Measurements from ENCODE around the gene PARP12. TPM values are rescaled to one million over a fixed set of nuclear protein-coding genes. Genes with fewer than 3 reads are reported as not detected.
A peak's percentile ranks its signal among the peaks of the same experiment; 100 is the strongest.

PARP12 gene
- total RNA-seq, 6 experiments from 2014 or later: 15.7 to 33.1 (median 23.3) TPM

- Histone ChIP-seq H3K9me3 (no peaks in the 10 kb centered on the region), H3K27me3 (no peaks in the 10 kb centered on the region), H3K4me3 (no peak overlapping the region), H3K27ac (no peak overlapping the region), H3K4me1 (no peaks in the 10 kb centered on the region), H3K36me3 (peaks cover 0 to 28% (median 9%) of the 10 kb centered on the region in 4 donors)
- ATAC-seq: no peak
- 100% methylated on average over 1 of the region's 1 CpG for WGBS (ENCODE audit: insufficient coverage, low coverage, low lambda C conversion rate, missing lambda C conversion rate)
- DNase-seq: no peak
- intact Hi-C loops (cut with DNase I): no loop called here
- TF ChIP-seq POLR2A (IDR thresholded peaks at IDR 0.05): no peak
- no peak for TF ChIP-seq CTCF (IDR thresholded peaks at IDR 0.05)
Observed at GRCh38 chr7:140031364-140031763, 31.4 kb downstream of the PARP12 start.

DNA sequence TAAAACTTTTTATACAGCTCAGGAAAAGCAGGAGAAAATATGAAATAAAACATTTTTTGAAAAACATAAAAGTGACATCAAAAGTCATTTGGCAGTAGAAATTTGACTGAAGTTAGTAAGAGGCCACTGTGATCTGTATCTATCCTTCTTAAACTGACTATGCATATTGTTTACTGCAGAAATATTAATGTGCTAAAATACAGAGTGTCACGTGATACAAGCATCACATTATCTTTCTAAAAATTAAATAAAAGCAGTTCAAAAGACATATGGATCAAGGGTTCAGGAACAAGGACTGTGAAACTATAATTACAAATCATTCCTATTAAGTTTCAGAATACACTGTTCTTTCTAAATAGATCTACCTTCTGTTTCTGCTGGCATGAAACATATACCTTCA, 33.7 kb downstream of the PARP12 start:
- DNase-seq: no peak
- no peak for TF ChIP-seq POLR2A (IDR thresholded peaks at IDR 0.05)
- no peaks in the 10 kb centered on the region for H3K27me3 ChIP-seq
- no peaks in the 10 kb centered on the region for H3K4me1 ChIP-seq
- no peak for ATAC-seq
- WGBS (ENCODE audit: insufficient coverage, low coverage, low lambda C conversion rate, missing lambda C conversion rate): 85% methylated on average over 1 of the region's 1 CpG
- intact Hi-C loops (cut with DNase I): no loop called here
- H3K27ac ChIP-seq: no peak overlapping the region
- no peak overlapping the region for H3K4me3 ChIP-seq
- H3K36me3 ChIP-seq: peaks cover 0 to 18% (median 11%) of the 10 kb centered on the region in 4 donors
- H3K9me3 ChIP-seq: no peaks in the 10 kb centered on the region

DNA sequence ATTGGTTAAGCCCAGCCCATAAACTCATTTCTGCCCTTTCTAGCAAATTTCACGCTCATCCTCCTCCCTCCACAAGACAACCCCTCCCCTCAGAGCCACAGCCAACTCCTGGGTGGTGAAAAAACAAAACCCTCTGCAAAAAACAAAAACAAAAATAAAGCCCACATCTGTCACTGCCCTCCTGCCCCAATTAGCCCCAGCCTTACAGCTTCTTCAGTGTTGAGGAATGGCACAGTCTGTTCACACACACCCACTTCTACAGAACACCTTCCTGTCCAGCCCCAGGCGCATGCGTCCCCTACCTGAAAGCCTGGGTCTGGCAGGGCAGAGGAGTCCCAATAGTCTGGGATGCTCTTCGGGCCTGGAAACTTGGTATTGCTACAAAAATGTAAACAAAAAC, 34.4 kb downstream of the PARP12 start:
- 100% methylated on average over 4 of the region's 4 CpGs for WGBS (ENCODE audit: insufficient coverage, low coverage, low lambda C conversion rate, missing lambda C conversion rate)
- H3K27me3 ChIP-seq: no peaks in the 10 kb centered on the region
- no peaks in the 10 kb centered on the region for H3K9me3 ChIP-seq
- TF ChIP-seq CTCF (IDR thresholded peaks at IDR 0.05) (no peak), POLR2A (IDR thresholded peaks at IDR 0.05) (no peak)
- H3K36me3 ChIP-seq: peaks cover 0 to 19% (median 6%) of the 10 kb centered on the region in 4 donors
- intact Hi-C loops (cut with DNase I): no loop called here
- ATAC-seq: no peak
- H3K4me3 ChIP-seq: no peak overlapping the region
- no peaks in the 10 kb centered on the region for H3K4me1 ChIP-seq
- DNase-seq: no peak
- no peak overlapping the region for H3K27ac ChIP-seq

GRCh38 chr7:140027858-140028257, 34.9 kb downstream of the PARP12 start:
- whole genome bisulfite sequencing (ENCODE audit: insufficient coverage, low coverage, low lambda C conversion rate, missing lambda C conversion rate): 83% methylated on average over 2 of the region's 9 CpGs
- no peak overlapping the region for H3K27ac ChIP-seq
- peaks cover 0 to 2% (median under 1%) of the 10 kb centered on the region in 4 donors for H3K4me1 ChIP-seq
- peak in 1 of 4 donors; percentile 27 for ATAC-seq
- H3K36me3 ChIP-seq: peaks cover 0 to 16% (median 6%) of the 10 kb centered on the region in 4 donors
- TF ChIP-seq POLR2A (IDR thresholded peaks at IDR 0.05): no peak
- no peak overlapping the region for H3K4me3 ChIP-seq
- DNase-seq: peak in 1 of 3 donors; percentile 22
- no peaks in the 10 kb centered on the region for H3K9me3 ChIP-seq
- intact Hi-C loops (cut with DNase I): no loop called here
- no peaks in the 10 kb centered on the region for H3K27me3 ChIP-seq

DNA sequence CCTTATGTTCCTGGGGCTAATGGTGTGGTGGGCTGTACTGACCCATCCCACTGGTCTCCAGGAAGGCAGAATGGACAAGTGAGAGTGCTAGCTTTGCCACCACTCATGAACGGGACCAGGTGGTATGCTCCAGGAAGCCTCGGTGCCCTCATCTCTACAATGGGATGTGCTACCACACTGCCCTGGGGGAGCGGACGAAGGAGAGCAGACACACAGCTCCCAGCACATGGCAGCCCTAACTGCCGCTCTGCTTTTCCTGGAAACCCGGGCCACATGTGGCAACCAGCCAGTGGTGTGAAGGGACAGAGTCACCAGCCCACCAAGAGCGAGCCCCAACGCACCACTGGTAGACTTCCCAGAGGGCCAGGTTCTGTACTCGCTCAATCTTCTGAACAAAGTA, 35.8 kb downstream of the PARP12 start:
- H3K9me3 ChIP-seq: no peaks in the 10 kb centered on the region
- no peak overlapping the region for H3K27ac ChIP-seq
- peaks cover 0 to 8% (median 2%) of the 10 kb centered on the region in 4 donors for H3K4me1 ChIP-seq
- H3K27me3 ChIP-seq: no peaks in the 10 kb centered on the region
- DNase-seq (peak in 1 of 3 donors; percentile 35), ATAC-seq (no peak)
- H3K4me3 ChIP-seq: no peak overlapping the region
- intact Hi-C loops (cut with DNase I): no loop called here
- no CpG with 5 or more reads among the region's 9 CpGs for WGBS (ENCODE audit: insufficient coverage, low coverage, low lambda C conversion rate, missing lambda C conversion rate)
- H3K36me3 ChIP-seq: peaks cover 0 to 15% (median 6%) of the 10 kb centered on the region in 4 donors
- no peak for TF ChIP-seq POLR2A (IDR thresholded peaks at IDR 0.05)
- no peak for TF ChIP-seq CTCF (IDR thresholded peaks at IDR 0.05)

All from right lobe of liver (tissue), 6 donors.